A549 (cell line): ENCODE results near the gene KDM8. TPM values are rescaled to one million over a fixed set of nuclear protein-coding genes. Genes with fewer than 3 reads are reported as not detected.

Experiments used
- ATAC-seq, 2 experiments: fragments of 200-7000 bp in 1 of 2; fragments of >200 bp in 1 of 2; cut with Nextera tagmentation in 1 of 2; cut with Tn5 transposase in 1 of 2; 3 replicates each; pipeline versions ENCODE4 v1.8.0 to v1.9.1; 2018 to 2020; ENCODE audit warnings: mild to moderate bottlenecking in 1 of 2, moderate library complexity in 1 of 2
- CTCF ChIA-PET: fragments of 300-600 bp; sonication (Branson Sonifier 250); formaldehyde crosslinking; extraction: SDS; loops from one replicate; lab custom pipeline; 2021; ENCODE audit warnings: antibody characterized with exemption, inconsistent platforms; lab: Yijun Ruan, JAX
- POLR2A ChIA-PET: fragments of 350-600 bp; formaldehyde crosslinking; extraction: SDS; loops from one replicate; lab custom pipeline; 2021; ENCODE audit warnings: antibody characterized with exemption, inconsistent platforms; lab: Yijun Ruan, JAX
- DNase-seq, 2 experiments: peaks; one replicate each; pipeline versions ENCODE4 v3.0.0 to v3.0.0-alpha.2; 2011 to 2016; ENCODE audit warnings: low read depth in 1 of 2, low spot score in 1 of 2
- FAIRE-seq: peaks from 2 replicates; lab custom pipeline; 2011; peaks lifted over from hg19 to GRCh38; lab: Jason Lieb, UNC
- H3K27ac ChIP-seq, 2 experiments: fragments of >200 bp; sonication (Bioruptor Twin); formaldehyde crosslinking; 3 replicates each; pipeline ENCODE4 v1.5.1; 2016 to 2017
- H3K4me1 ChIP-seq: fragments of >200 bp; sonication (Bioruptor Twin); formaldehyde crosslinking; 3 replicates; pipeline ENCODE4 v1.6.1; 2016
- H3K4me2 ChIP-seq: fragments of >200 bp; sonication (Bioruptor Twin); formaldehyde crosslinking; 3 replicates; pipeline ENCODE4 v1.6.1; 2016
- H3K4me3 ChIP-seq: fragments of >200 bp; sonication (Bioruptor Twin); formaldehyde crosslinking; 3 replicates; pipeline ENCODE4 v1.5.1; 2016
- H3K9me3 ChIP-seq: fragments of >200 bp; sonication (Bioruptor Twin); formaldehyde crosslinking; 3 replicates; pipeline ENCODE4 v1.6.1; 2016
- CBX2 ChIP-seq: fragments of 200-600 bp; sonication (generic); IDR thresholded peaks from 2 replicates; pipeline ENCODE4 v1.6.1; 2016; ENCODE audit warnings: low read depth, mild to moderate bottlenecking, borderline replicate concordance
- CBX8 ChIP-seq: fragments of 200-600 bp; sonication (generic); IDR thresholded peaks from 2 replicates; pipeline ENCODE4 v1.6.1; 2016
- CHD2 ChIP-seq: fragments of 150-350 bp; IDR thresholded peaks from 2 replicates; pipeline ENCODE4 v1.6.1; 2014; ENCODE audit warnings: low read length; ENCODE audit not compliant: partially characterized antibody
- CTCF ChIP-seq: fragments of >200 bp; sonication (Bioruptor Twin); formaldehyde crosslinking; IDR thresholded peaks from 3 replicates; pipeline ENCODE4 v1.5.1; 2016
- EHF ChIP-seq: fragments of 250-450 bp; sonication (Bioruptor Pico); IDR thresholded peaks from 2 replicates; pipeline ENCODE4 v1.5.0; 2020; ENCODE audit warnings: mild to moderate bottlenecking
- ESRRA ChIP-seq: fragments of 150-350 bp; IDR thresholded peaks from 2 replicates; pipeline ENCODE4 v1.6.1; 2014; ENCODE audit warnings: mild to moderate bottlenecking, low read length, borderline replicate concordance
- FOSL2 ChIP-seq, 2 experiments: fragments of 450-650 bp in 1 of 2; fragments of >200 bp in 1 of 2; sonication (Bioruptor Twin) in 1 of 2; formaldehyde crosslinking; IDR thresholded peaks; 2 replicates each; pipeline versions ENCODE4 v1.5.0 to v1.6.1; 2016 to 2020; ENCODE audit warnings: mild to moderate bottlenecking in 1 of 2, moderate library complexity in 1 of 2
- GATA3 ChIP-seq: IDR thresholded peaks from 2 replicates; pipeline ENCODE4 v1.6.1; 2012; ENCODE audit warnings: borderline replicate concordance
- JUN ChIP-seq, 2 experiments: fragments of >200 bp; sonication (Bioruptor Twin); formaldehyde crosslinking; IDR thresholded peaks; 2 replicates in 1 of 2; 3 replicates in 1 of 2; pipeline ENCODE4 v1.6.1; 2016 to 2017
- KDM1A ChIP-seq: fragments of 200-600 bp; sonication (generic); IDR thresholded peaks from 2 replicates; pipeline ENCODE4 v1.6.1; 2016; ENCODE audit warnings: low read depth, mild to moderate bottlenecking
- KDM5A ChIP-seq: fragments of 200-600 bp; sonication (generic); IDR thresholded peaks from 2 replicates; pipeline ENCODE4 v1.6.1; 2016; ENCODE audit warnings: antibody characterized with exemption, mild to moderate bottlenecking
- MAFK ChIP-seq: fragments of 450-650 bp; IDR thresholded peaks from 2 replicates; pipeline ENCODE4 v1.6.1; 2014; ENCODE audit not compliant: partially characterized antibody
- MYC ChIP-seq: IDR thresholded peaks from 2 replicates; pipeline ENCODE4 v1.6.1; 2012; ENCODE audit warnings: mild to moderate bottlenecking, inconsistent platforms, low read length, improper control_type of control experiment, borderline replicate concordance
- NFE2L2 ChIP-seq: fragments of 150-350 bp; conservative IDR thresholded peaks from 2 replicates; pipeline ENCODE4 v1.6.1; 2014; ENCODE audit warnings: low read length
- NPAS2 ChIP-seq: fragments of 250-450 bp; sonication (Bioruptor Pico); IDR thresholded peaks from 2 replicates; pipeline ENCODE4 v1.8.0; 2022; ENCODE audit warnings: mild to moderate bottlenecking, moderate library complexity, borderline replicate concordance
- NR3C1 ChIP-seq: fragments of >200 bp; sonication (Bioruptor Twin); formaldehyde crosslinking; IDR thresholded peaks from 3 replicates; pipeline ENCODE4 v1.6.1; 2017
- RARB ChIP-seq: fragments of 250-450 bp; sonication (Bioruptor Pico); IDR thresholded peaks from 2 replicates; pipeline ENCODE4 v1.8.0; 2021; ENCODE audit warnings: mild to moderate bottlenecking, moderate library complexity
- REST ChIP-seq: fragments of 200-600 bp; sonication (generic); IDR thresholded peaks from 2 replicates; pipeline ENCODE4 v1.6.1; 2016; ENCODE audit warnings: antibody characterized with exemption, mild to moderate bottlenecking, moderate library complexity
- SMC3 ChIP-seq: fragments of >200 bp; sonication (Bioruptor Twin); formaldehyde crosslinking; IDR thresholded peaks from 3 replicates; pipeline ENCODE4 v1.6.1; 2018; ENCODE audit warnings: inconsistent platforms
- TP53 ChIP-seq: fragments of 250-450 bp; sonication (Bioruptor Pico); IDR thresholded peaks from 2 replicates; pipeline ENCODE4 v1.5.0; 2021; ENCODE audit warnings: mild to moderate bottlenecking, moderate library complexity
- ZFP36 ChIP-seq: fragments of 450-650 bp; IDR thresholded peaks from 2 replicates; pipeline ENCODE4 v1.6.1; 2014; ENCODE audit warnings: borderline replicate concordance; ENCODE audit not compliant: partially characterized antibody
- ZNF302 ChIP-seq: fragments of 250-450 bp; sonication (Bioruptor Pico); IDR thresholded peaks from 2 replicates; pipeline ENCODE4 v1.9.0; 2021; ENCODE audit warnings: inconsistent platforms, mild to moderate bottlenecking, moderate library complexity
- ZSCAN20 ChIP-seq: fragments of 250-450 bp; sonication (Bioruptor Pico); IDR thresholded peaks from 2 replicates; pipeline ENCODE4 v1.8.0; 2022; ENCODE audit warnings: mild to moderate bottlenecking, moderate library complexity
- WGBS: methylation state at CpG from one replicate; pipeline ENCODE4 v1.1.6; 2017; ENCODE audit errors: missing lambda C conversion rate; 5-methylcytosine and 5-hydroxymethylcytosine counted together
- polyA plus RNA-seq, 4 experiments: library from polyadenylated mRNA; depleted of rRNA in 3 of 4; stranded (reverse); fragments of >200 nt; fragmentation: RNase III in 1 of 4; extraction: RNeasy Plus Mini Kit Qiagen cat#74134 plus additional on column Dnase treatment in 1 of 4; gene quantifications; 2 replicates in 3 of 4; 3 replicates in 1 of 4; pipeline ENCODE4 v1.2.3, GENCODE V29; 2011 to 2017
- TF ChIP-seq, protein P1 (sequence below): IDR thresholded peaks from 2 replicates; pipeline ENCODE4 v1.6.1; 2012
- TF ChIP-seq, protein P2 (sequence below): fragments of 250-450 bp; sonication (Bioruptor Pico); IDR thresholded peaks from 2 replicates; pipeline ENCODE4 v1.5.0; 2021; ENCODE audit warnings: mild to moderate bottlenecking, moderate library complexity, borderline replicate concordance
- TF ChIP-seq, protein P3 (sequence below): fragments of >200 bp; sonication (Bioruptor Twin); formaldehyde crosslinking; IDR thresholded peaks from 3 replicates; pipeline ENCODE4 v1.6.1; 2016
- TF ChIP-seq, protein P4 (sequence below): fragments of 450-650 bp; IDR thresholded peaks from 2 replicates; pipeline ENCODE4 v1.6.1; 2014; ENCODE audit warnings: antibody characterized with exemption
- TF ChIP-seq, protein P5 (sequence below): fragments of 150-350 bp; IDR thresholded peaks from 2 replicates; pipeline ENCODE4 v1.6.1; 2014; ENCODE audit warnings: low read depth, mild to moderate bottlenecking, low read length

The KDM8 gene
- polyA plus RNA-seq, 2 of the 4 experiments (the other 2 are of a cell fraction), result 1.6 to 2.3 TPM

GRCh38 chr16:27188633-27189032 lies 14.7 kb upstream of the KDM8 start:
- ATAC-seq, result no peak
- CTCF ChIA-PET, result interaction anchor here (1.3 kb wide), 1 partner anchor 9 kb away, joined by 7 read pairs; no protein-coding TSS in a partner anchor
- WGBS, result no CpG with 5 or more reads among the region's 2 CpGs

DNA sequence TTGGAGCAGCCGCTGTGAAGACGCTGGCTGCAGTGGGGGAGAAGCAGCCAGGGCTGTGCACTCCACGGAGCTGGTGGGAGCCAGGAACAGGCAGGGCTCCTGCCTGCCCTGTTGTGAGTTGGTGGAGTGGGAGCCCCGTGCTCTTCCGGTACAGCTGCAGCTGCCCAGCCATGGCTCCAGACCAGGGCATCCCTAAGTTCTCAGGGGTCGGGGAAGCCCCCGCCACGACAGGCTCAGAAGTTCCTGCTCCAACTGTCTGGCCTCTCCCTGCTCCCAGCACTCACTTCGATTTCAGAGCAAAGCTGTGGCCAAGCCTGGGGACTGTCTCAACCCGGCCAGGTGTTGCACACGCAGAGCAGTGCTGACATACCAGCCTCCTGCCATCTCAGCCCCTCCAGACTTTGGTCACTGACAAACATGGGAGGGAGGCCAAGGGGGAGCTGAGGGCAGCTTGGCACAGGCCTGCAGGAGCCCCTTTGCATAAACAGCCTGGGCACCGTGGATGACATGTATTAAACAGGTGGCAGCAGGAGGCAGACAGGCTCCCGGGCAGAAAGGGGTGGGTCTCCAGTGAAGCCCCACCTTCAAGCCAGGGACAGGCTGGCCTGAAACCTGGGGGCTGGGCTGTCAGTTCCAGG lies 13.9 kb upstream of the KDM8 start:
- ATAC-seq (peak; percentile 57 to 58; a peak in 5 of 6 replicates), FAIRE-seq (no peak), DNase-seq (no peak)
- Histone ChIP-seq H3K4me1 (no peaks in the 10 kb centered on the region), H3K27ac (no peak overlapping the region), H3K4me3 (no peak overlapping the region), H3K9me3 (no peaks in the 10 kb centered on the region), H3K4me2 (no peak overlapping the region)
- 35% methylated on average over 11 of the region's 13 CpGs for WGBS
- CTCF ChIA-PET, result interaction anchor here (1.4 to 2.3 kb wide), 4 partner anchors 10 to 178 kb away, joined by 3 to 12 read pairs (median 4); no protein-coding TSS in a partner anchor
- TF ChIP-seq KDM1A (no peak), REST (no peak), CBX2 (no peak), JUN (IDR thresholded peaks at IDR 0.05) (no peak), MYC (no peak), FOSL2 (IDR thresholded peaks at IDR 0.05) (no peak), FOSL2 (CRISPR knock-in tag; IDR thresholded peaks at IDR 0.05) (no peak), CTCF (no peak), RARB (CRISPR knock-in tag) (no peak), ZNF302 (CRISPR knock-in tag) (no peak), ZSCAN20 (CRISPR knock-in tag) (no peak)
- TF ChIP-seq, protein P1, sequence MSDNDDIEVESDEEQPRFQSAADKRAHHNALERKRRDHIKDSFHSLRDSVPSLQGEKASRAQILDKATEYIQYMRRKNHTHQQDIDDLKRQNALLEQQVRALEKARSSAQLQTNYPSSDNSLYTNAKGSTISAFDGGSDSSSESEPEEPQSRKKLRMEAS, result no peak
- TF ChIP-seq, protein P2, sequence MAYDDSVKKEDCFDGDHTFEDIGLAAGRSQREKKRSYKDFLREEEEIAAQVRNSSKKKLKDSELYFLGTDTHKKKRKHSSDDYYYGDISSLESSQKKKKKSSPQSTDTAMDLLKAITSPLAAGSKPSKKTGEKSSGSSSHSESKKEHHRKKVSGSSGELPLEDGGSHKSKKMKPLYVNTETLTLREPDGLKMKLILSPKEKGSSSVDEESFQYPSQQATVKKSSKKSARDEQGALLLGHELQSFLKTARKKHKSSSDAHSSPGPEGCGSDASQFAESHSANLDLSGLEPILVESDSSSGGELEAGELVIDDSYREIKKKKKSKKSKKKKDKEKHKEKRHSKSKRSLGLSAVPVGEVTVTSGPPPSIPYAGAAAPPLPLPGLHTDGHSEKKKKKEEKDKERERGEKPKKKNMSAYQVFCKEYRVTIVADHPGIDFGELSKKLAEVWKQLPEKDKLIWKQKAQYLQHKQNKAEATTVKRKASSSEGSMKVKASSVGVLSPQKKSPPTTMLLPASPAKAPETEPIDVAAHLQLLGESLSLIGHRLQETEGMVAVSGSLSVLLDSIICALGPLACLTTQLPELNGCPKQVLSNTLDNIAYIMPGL (CRISPR knock-in tag), result no peak
- POLR2A ChIA-PET, result interaction anchor here (0.6 to 2.0 kb wide), 2 partner anchors 13 to 14 kb away, joined by 3 to 8 read pairs; partner anchors contain the start of gene KDM8

More at GRCh38 chr16:27188633-27189032, 14.7 kb upstream of the KDM8 start:
- FAIRE-seq (no peak), DNase-seq (no peak)
- no peak overlapping the region for H3K4me3 ChIP-seq
- no peak overlapping the region for H3K27ac ChIP-seq
- H3K9me3 ChIP-seq, result no peaks in the 10 kb centered on the region
- TF ChIP-seq CBX8 (no peak), NFE2L2 (no peak), MAFK (no peak), FOSL2 (IDR thresholded peaks at IDR 0.05) (no peak), FOSL2 (CRISPR knock-in tag; IDR thresholded peaks at IDR 0.05) (no peak), EHF (CRISPR knock-in tag) (no peak), TP53 (CRISPR knock-in tag) (no peak), SMC3 (no peak), GATA3 (no peak), KDM5A (no peak), ESRRA (no peak), ZSCAN20 (CRISPR knock-in tag) (no peak), NPAS2 (CRISPR knock-in tag) (no peak), NR3C1 (no peak), ZFP36 (no peak), CHD2 (no peak)
- TF ChIP-seq, protein P1, result no peak
- TF ChIP-seq, protein P3, sequence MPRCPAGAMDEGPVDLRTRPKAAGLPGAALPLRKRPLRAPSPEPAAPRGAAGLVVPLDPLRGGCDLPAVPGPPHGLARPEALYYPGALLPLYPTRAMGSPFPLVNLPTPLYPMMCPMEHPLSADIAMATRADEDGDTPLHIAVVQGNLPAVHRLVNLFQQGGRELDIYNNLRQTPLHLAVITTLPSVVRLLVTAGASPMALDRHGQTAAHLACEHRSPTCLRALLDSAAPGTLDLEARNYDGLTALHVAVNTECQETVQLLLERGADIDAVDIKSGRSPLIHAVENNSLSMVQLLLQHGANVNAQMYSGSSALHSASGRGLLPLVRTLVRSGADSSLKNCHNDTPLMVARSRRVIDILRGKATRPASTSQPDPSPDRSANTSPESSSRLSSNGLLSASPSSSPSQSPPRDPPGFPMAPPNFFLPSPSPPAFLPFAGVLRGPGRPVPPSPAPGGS, result no peak
- TF ChIP-seq, protein P4, sequence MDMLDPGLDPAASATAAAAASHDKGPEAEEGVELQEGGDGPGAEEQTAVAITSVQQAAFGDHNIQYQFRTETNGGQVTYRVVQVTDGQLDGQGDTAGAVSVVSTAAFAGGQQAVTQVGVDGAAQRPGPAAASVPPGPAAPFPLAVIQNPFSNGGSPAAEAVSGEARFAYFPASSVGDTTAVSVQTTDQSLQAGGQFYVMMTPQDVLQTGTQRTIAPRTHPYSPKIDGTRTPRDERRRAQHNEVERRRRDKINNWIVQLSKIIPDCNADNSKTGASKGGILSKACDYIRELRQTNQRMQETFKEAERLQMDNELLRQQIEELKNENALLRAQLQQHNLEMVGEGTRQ, result no peak
- TF ChIP-seq, protein P5, sequence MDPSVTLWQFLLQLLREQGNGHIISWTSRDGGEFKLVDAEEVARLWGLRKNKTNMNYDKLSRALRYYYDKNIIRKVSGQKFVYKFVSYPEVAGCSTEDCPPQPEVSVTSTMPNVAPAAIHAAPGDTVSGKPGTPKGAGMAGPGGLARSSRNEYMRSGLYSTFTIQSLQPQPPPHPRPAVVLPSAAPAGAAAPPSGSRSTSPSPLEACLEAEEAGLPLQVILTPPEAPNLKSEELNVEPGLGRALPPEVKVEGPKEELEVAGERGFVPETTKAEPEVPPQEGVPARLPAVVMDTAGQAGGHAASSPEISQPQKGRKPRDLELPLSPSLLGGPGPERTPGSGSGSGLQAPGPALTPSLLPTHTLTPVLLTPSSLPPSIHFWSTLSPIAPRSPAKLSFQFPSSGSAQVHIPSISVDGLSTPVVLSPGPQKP, result no peak
- H3K4me2 ChIP-seq, result no peak overlapping the region
- POLR2A ChIA-PET, result interaction anchor here (1.5 kb wide), 1 partner anchor 15 kb away, joined by 5 read pairs; the partner anchor contains the start of gene KDM8
- H3K4me1 ChIP-seq, result no peaks in the 10 kb centered on the region
